GM21717 (cell line): ENCODE measurements around the gene CEP57L1.
"Not testable (repeated sequence)": the region's sequence is repeated elsewhere in the genome, so short reads cannot be mapped to it uniquely, and the experiment has no call there.

Experiments
- ATAC-seq: cut with Tn5 transposase; IDR thresholded peaks from one replicate; pipeline ENCODE4 v1.9.1; 2021; ENCODE audit warnings: mild to moderate bottlenecking, moderate library complexity; ENCODE audit not compliant: unreplicated experiment

Gene CEP57L1

GRCh38 chr6:109167562-109167961 is 72.3 kb downstream of the CEP57L1 start:
- ATAC-seq = no peak

- no peak for ATAC-seq
Observed at GRCh38 chr6:109170333-109170732, 75.0 kb downstream of the CEP57L1 start.

GRCh38 chr6:109172101-109172746 is 76.9 kb downstream of the CEP57L1 start:
- ATAC-seq = no peak

- no peak for ATAC-seq
Observed at GRCh38 chr6:109174916-109175315, 79.6 kb downstream of the CEP57L1 start.

- ATAC-seq = no peak
Observed at GRCh38 chr6:109178921-109179320, 83.6 kb downstream of the CEP57L1 start.

- ATAC-seq = no peak
Observed at GRCh38 chr6:109179507-109179906, 84.2 kb downstream of the CEP57L1 start.

- ATAC-seq = no peak
Observed at GRCh38 chr6:109182578-109182977, 87.3 kb downstream of the CEP57L1 start.

GRCh38 chr6:109183109-109183650 is 87.9 kb downstream of the CEP57L1 start:
- no peak for ATAC-seq

GRCh38 chr6:109184638-109185037 is 89.3 kb downstream of the CEP57L1 start:
- ATAC-seq = no peak

GRCh38 chr6:109186012-109186411 is 90.7 kb downstream of the CEP57L1 start:
- ATAC-seq = no peak

- ATAC-seq = no peak
Observed at GRCh38 chr6:109187399-109188114, 92.2 kb downstream of the CEP57L1 start.

- ATAC-seq = no peak
Observed at GRCh38 chr6:109188115-109188411, 92.8 kb downstream of the CEP57L1 start.

GRCh38 chr6:109191368-109191767 is 96.1 kb downstream of the CEP57L1 start:
- not testable (repeated sequence) for ATAC-seq

GRCh38 chr6:109192865-109193264 is 97.6 kb downstream of the CEP57L1 start:
- no peak for ATAC-seq

- no peak for ATAC-seq
Observed at GRCh38 chr6:109194880-109195279, 99.6 kb downstream of the CEP57L1 start.

GRCh38 chr6:109197061-109197460 is 101.8 kb downstream of the CEP57L1 start:
- no peak for ATAC-seq

GRCh38 chr6:109202409-109203264 is 107.3 kb downstream of the CEP57L1 start:
- no peak for ATAC-seq

- ATAC-seq = no peak
Observed at GRCh38 chr6:109204511-109204910, 109.2 kb downstream of the CEP57L1 start.

- no peak for ATAC-seq
Observed at GRCh38 chr6:109212683-109213082, 117.4 kb downstream of the CEP57L1 start.
